Spleen (tissue), 7 donors: Measurements from ENCODE around the gene HNF1B.

Experiments
- POLR2A ChIP-seq, 3 donors: fragments of 450-650 bp; IDR thresholded peaks; one replicate each; pipeline ENCODE4 v1.5.1; 2017; ENCODE audit warnings: antibody characterized with exemption in 3 of 3, mild to moderate bottlenecking in 1 of 3
- POLR2AphosphoS5 ChIP-seq, 3 donors: sonication (generic); formaldehyde crosslinking; IDR thresholded peaks; one replicate each; pipeline ENCODE4 v1.5.1; 2017; ENCODE audit warnings: antibody characterized with exemption in 3 of 3
- TF ChIP-seq, protein P1 (sequence below), 11 experiments: fragments of 200-600 bp in 7 of 11; fragments of 450-650 bp in 4 of 11; sonication (generic) in 4 of 11; IDR thresholded peaks in 8 of 11; conservative IDR thresholded peaks in 3 of 11; 1 replicate in 7 of 11; 2 replicates in 4 of 11; pipeline versions ENCODE4 v1.4.0 to v1.8.0; 2016 to 2021; ENCODE audit warnings: antibody characterized with exemption in 11 of 11, inconsistent platforms in 4 of 11, mild to moderate bottlenecking in 1 of 11
- donor health status: DM: no; HTN: no; CAD: no; lungs with moderate emphysema.
- donor health status: DM: no; HTN: no; CAD: no.
- donor health status: DM: no; HTN: no; CAD: no.

DNA sequence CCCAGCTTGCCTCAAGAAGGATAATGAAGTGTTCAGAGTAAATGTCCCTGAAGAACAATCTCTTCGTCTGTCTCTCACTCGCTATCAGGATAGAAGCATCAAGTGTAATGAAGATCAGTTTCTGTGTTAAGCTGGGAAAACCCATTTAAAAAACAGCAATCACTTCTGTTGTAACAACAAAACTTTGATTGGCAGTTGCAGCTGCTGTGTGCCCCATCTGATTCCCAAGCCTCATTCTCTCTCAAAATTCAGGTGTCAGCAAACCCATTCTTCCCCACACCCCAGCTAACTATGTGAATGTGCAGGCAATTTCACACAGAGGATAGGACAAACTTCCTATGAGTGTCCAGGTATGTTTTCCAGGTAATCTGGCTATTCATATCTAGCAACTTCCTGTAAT lies 2.4 kb upstream of the HNF1B start:
- no peak for TF ChIP-seq POLR2A (IDR thresholded peaks at IDR 0.05)
- TF ChIP-seq, protein P1, sequence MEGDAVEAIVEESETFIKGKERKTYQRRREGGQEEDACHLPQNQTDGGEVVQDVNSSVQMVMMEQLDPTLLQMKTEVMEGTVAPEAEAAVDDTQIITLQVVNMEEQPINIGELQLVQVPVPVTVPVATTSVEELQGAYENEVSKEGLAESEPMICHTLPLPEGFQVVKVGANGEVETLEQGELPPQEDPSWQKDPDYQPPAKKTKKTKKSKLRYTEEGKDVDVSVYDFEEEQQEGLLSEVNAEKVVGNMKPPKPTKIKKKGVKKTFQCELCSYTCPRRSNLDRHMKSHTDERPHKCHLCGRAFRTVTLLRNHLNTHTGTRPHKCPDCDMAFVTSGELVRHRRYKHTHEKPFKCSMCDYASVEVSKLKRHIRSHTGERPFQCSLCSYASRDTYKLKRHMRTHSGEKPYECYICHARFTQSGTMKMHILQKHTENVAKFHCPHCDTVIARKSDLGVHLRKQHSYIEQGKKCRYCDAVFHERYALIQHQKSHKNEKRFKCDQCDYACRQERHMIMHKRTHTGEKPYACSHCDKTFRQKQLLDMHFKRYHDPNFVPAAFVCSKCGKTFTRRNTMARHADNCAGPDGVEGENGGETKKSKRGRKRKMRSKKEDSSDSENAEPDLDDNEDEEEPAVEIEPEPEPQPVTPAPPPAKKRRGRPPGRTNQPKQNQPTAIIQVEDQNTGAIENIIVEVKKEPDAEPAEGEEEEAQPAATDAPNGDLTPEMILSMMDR (IDR thresholded peaks at IDR 0.05 in 8 of 11, conservative IDR thresholded peaks at IDR 0.05 in 3 of 11) = no peak
- TF ChIP-seq POLR2AphosphoS5 (IDR thresholded peaks at IDR 0.05) = no peak
